Trophoblast cell (in vitro differentiated cells and primary cell): ENCODE data around the gene DIS3L.

ENCODE experiments used
- DNase-seq, 2 donors: peaks; one replicate each; pipeline ENCODE4 v3.0.0-alpha.2; 2016
- H2AFZ ChIP-seq: 2 replicates; pipeline ENCODE4 v1.6.1; 2013; ENCODE audit warnings: low read length, moderate library complexity, mild to moderate bottlenecking; ENCODE audit not compliant: insufficient read depth, poor library complexity
- H2AK5ac ChIP-seq: 2 replicates; pipeline ENCODE4 v1.6.1; 2013; ENCODE audit warnings: mild to moderate bottlenecking, low read length
- H2BK120ac ChIP-seq: 2 replicates; pipeline ENCODE4 v1.6.1; 2013; ENCODE audit warnings: low read length, mild to moderate bottlenecking, moderate library complexity; ENCODE audit not compliant: insufficient read depth, poor library complexity
- H2BK12ac ChIP-seq: 2 replicates; pipeline ENCODE4 v1.6.1; 2013; ENCODE audit warnings: mild to moderate bottlenecking, low read length, moderate library complexity
- H2BK5ac ChIP-seq: 2 replicates; pipeline ENCODE4 v1.6.1; 2013; ENCODE audit warnings: low read length, low read depth, moderate library complexity, mild to moderate bottlenecking; ENCODE audit not compliant: poor library complexity
- H3K14ac ChIP-seq: 2 replicates; pipeline ENCODE4 v1.6.1; 2013; ENCODE audit warnings: mild to moderate bottlenecking, low read length
- H3K18ac ChIP-seq: 2 replicates; pipeline ENCODE4 v1.6.1; 2013; ENCODE audit warnings: mild to moderate bottlenecking, low read length
- H3K23ac ChIP-seq: 2 replicates; pipeline ENCODE4 v1.6.1; 2013; ENCODE audit warnings: low read length
- H3K27ac ChIP-seq: 2 replicates; pipeline ENCODE4 v1.5.1; 2013; ENCODE audit warnings: low read depth, mild to moderate bottlenecking, inconsistent platforms, low read length, moderate library complexity
- H3K27me3 ChIP-seq: 2 replicates; pipeline ENCODE4 v1.6.1; 2013; ENCODE audit warnings: inconsistent platforms, mild to moderate bottlenecking, low read length, moderate library complexity; ENCODE audit not compliant: insufficient read depth
- H3K36me3 ChIP-seq, 2 experiments: 1 replicate in 1 of 2; 2 replicates in 1 of 2; pipeline ENCODE4 v1.6.1; 2013; ENCODE audit warnings: low read length in 2 of 2, mild to moderate bottlenecking in 2 of 2, moderate library complexity in 1 of 2; ENCODE audit not compliant: insufficient read depth in 2 of 2, control insufficient read depth in 1 of 2
- H3K4ac ChIP-seq: 2 replicates; pipeline ENCODE4 v1.6.1; 2013; ENCODE audit warnings: low read depth, mild to moderate bottlenecking, low read length, moderate library complexity
- H3K4me1 ChIP-seq, 2 experiments: 1 replicate in 1 of 2; 2 replicates in 1 of 2; pipeline ENCODE4 v1.6.1; 2013; ENCODE audit warnings: low read length in 2 of 2, mild to moderate bottlenecking in 2 of 2, moderate library complexity in 1 of 2; ENCODE audit not compliant: insufficient read depth in 2 of 2, control insufficient read depth in 1 of 2
- H3K4me2 ChIP-seq: 2 replicates; pipeline ENCODE4 v1.6.1; 2013; ENCODE audit warnings: inconsistent platforms, mild to moderate bottlenecking, low read length, moderate library complexity
- H3K4me3 ChIP-seq: 2 replicates; pipeline ENCODE4 v1.5.1; 2013; ENCODE audit warnings: mild to moderate bottlenecking, low read depth, low read length, inconsistent platforms
- H3K79me1 ChIP-seq: one replicate; pipeline ENCODE4 v1.6.1; 2013; ENCODE audit warnings: low read length
- H3K79me2 ChIP-seq: 2 replicates; pipeline ENCODE4 v1.6.1; 2013; ENCODE audit warnings: low read length, mild to moderate bottlenecking; ENCODE audit not compliant: control insufficient read depth, insufficient read depth, poor library complexity
- H3K9ac ChIP-seq: 2 replicates; pipeline ENCODE4 v1.6.1; 2013; ENCODE audit warnings: mild to moderate bottlenecking, low read length
- H3K9me3 ChIP-seq: 2 replicates; pipeline ENCODE4 v1.6.1; 2013; ENCODE audit warnings: low read depth, mild to moderate bottlenecking, control low read depth, inconsistent platforms, low read length; ENCODE audit not compliant: insufficient read depth
- H4K12ac ChIP-seq: 2 replicates; pipeline ENCODE4 v1.6.1; 2013; ENCODE audit warnings: low read depth, mild to moderate bottlenecking, low read length, moderate library complexity
- H4K8ac ChIP-seq: 2 replicates; pipeline ENCODE4 v1.6.1; 2013; ENCODE audit warnings: low read depth, mild to moderate bottlenecking, low read length, moderate library complexity
- H4K91ac ChIP-seq: one replicate; pipeline ENCODE4 v1.6.1; 2013; ENCODE audit warnings: low read depth, mild to moderate bottlenecking, low read length, moderate library complexity
- WGBS: extraction: QIAGEN DNeasy Blood & Tissue Kit; methylation state at CpG from one replicate; pipeline ENCODE4 v1.1.7; 2013; ENCODE audit warnings: missing lambda C conversion rate; ENCODE audit not compliant: insufficient read length, insufficient coverage; ENCODE audit errors: extremely low coverage; 5-methylcytosine and 5-hydroxymethylcytosine counted together

Gene DIS3L

DNA sequence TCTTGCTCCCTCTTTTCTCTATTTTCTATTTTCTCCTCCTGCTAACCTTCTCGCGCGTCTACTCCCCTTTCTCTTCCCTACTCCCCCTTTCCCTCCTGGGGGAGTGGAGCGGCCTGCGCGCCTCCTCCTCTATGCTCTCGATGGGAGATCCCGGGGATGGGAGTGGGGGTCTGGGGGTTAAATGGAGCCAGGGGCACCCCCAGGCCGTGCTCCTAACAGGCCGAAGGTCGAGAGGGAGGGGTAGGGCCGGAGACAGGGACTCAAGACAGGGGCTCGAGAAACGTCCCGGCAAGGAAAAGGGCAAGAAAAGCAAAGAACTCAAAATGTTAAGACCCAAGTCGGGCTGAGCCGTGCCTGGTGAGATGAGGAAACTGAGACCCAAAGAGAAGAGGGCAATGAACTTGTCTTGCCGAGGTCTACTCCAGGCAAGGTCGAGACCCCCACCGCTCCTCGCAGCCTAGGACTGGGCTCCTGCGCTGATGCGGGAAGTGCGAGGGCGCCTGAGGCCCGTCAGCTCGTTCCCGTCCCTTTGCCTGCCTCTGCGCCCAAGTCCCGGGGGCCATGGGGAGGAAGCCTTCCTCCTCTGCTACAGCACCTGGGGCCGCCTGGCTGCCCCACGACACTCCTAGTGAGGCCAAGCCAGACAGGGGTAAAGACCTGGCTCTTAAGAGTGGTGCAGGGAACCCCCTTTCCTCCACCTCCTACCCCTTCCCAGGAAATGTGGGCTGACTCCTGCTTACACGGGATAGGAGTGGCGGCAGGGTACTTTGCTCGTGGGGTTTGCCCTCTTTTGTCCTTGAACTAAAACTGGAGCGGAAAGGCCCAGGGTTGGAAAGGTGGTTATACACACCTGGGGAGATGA, 39.0 kb upstream of the DIS3L start:
- peaks cover 62% of the 10 kb centered on the region for H3K27me3 ChIP-seq
- H4K12ac ChIP-seq = no peak overlapping the region
- H2AFZ ChIP-seq = no peak overlapping the region
- no peak overlapping the region for H2BK5ac ChIP-seq
- WGBS = no CpG with 5 or more reads among the region's 36 CpGs
- H3K9ac ChIP-seq = no peak overlapping the region
- H3K79me1 ChIP-seq = no peaks in the 10 kb centered on the region
- H3K4me3 ChIP-seq = no peak overlapping the region
- H3K79me2 ChIP-seq = no peaks in the 10 kb centered on the region
- no peak overlapping the region for H2BK120ac ChIP-seq
- peaks cover 2% of the 10 kb centered on the region for H3K9me3 ChIP-seq
- peaks cover 4 to 7% of the 10 kb centered on the region in 2 experiments for H3K4me1 ChIP-seq
- H3K4ac ChIP-seq = no peak overlapping the region
- no peak overlapping the region for H3K14ac ChIP-seq
- no peak overlapping the region for H3K18ac ChIP-seq
- H3K27ac ChIP-seq = no peak overlapping the region
- no peak overlapping the region for H2AK5ac ChIP-seq
- H3K23ac ChIP-seq = no peak overlapping the region
- peak overlapping the region; percentile 70 for H3K4me2 ChIP-seq
- no peak overlapping the region for H4K91ac ChIP-seq
- H4K8ac ChIP-seq = no peak overlapping the region
- H2BK12ac ChIP-seq = no peak overlapping the region
- no peaks in the 10 kb centered on the region for H3K36me3 ChIP-seq
- no peak for DNase-seq

DNA sequence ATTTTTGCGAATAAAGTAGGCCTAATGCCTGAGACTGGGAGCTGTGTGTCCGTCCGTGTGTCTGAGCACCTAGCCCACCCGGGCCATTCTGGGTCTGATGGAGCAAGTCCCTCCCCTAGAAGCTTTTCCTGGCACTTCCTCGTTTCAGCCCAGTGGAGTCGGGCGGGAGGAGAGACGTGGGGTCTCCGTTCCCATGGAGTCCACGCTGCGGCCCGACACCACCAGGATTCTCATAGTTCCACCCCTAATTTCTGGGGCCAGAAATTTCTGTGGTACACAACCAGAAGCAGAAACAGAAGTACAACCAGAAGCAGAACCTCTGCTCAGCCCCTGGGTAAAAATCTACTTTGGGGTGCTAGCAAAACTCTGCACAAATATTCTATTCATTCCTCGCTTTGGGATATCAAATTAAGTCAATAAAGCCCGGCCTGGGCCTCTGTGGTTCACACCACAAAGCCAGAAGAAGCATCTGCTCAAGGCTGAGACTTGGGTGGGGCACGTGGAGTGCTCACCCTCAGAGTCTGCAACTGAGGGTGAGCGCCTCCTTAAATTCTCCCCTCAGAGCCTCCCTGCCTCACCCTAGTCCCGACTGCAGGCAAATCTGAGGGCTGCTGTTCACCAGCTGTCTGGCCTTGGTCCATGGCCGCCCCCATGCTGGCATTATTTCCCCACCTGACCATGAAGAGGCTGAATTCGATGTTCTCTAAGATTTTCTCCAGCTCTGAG, 38.3 kb upstream of the DIS3L start:
- H2BK120ac ChIP-seq = no peak overlapping the region
- no peak overlapping the region for H4K12ac ChIP-seq
- H3K27ac ChIP-seq = no peak overlapping the region
- no peak overlapping the region for H2AK5ac ChIP-seq
- no peaks in the 10 kb centered on the region for H3K79me2 ChIP-seq
- DNase-seq = no peak
- peaks cover 59% of the 10 kb centered on the region for H3K27me3 ChIP-seq
- H2AFZ ChIP-seq = no peak overlapping the region
- no peak overlapping the region for H3K14ac ChIP-seq
- no peaks in the 10 kb centered on the region for H3K36me3 ChIP-seq
- H4K91ac ChIP-seq = no peak overlapping the region
- no peak overlapping the region for H3K4me2 ChIP-seq
- peaks cover 2% of the 10 kb centered on the region for H3K9me3 ChIP-seq
- H2BK12ac ChIP-seq = no peak overlapping the region
- no peaks in the 10 kb centered on the region for H3K79me1 ChIP-seq
- WGBS = no CpG with 5 or more reads among the region's 19 CpGs
- H3K18ac ChIP-seq = no peak overlapping the region
- H3K4me3 ChIP-seq = no peak overlapping the region
- H3K4me1 ChIP-seq = peaks cover 4 to 7% of the 10 kb centered on the region in 2 experiments
- H2BK5ac ChIP-seq = no peak overlapping the region
- H3K9ac ChIP-seq = no peak overlapping the region
- no peak overlapping the region for H3K4ac ChIP-seq
- H4K8ac ChIP-seq = no peak overlapping the region
- no peak overlapping the region for H3K23ac ChIP-seq

- Histone ChIP-seq H3K27me3 (peaks cover 50% of the 10 kb centered on the region), H4K91ac (no peak overlapping the region), H3K36me3 (no peaks in the 10 kb centered on the region), H3K27ac (no peak overlapping the region), H3K4me2 (no peak overlapping the region), H3K9ac (no peak overlapping the region), H2AFZ (no peak overlapping the region), H2AK5ac (no peak overlapping the region), H3K4me1 (peaks cover 4 to 7% of the 10 kb centered on the region in 2 experiments), H3K79me1 (no peaks in the 10 kb centered on the region), H3K9me3 (peaks cover 4% of the 10 kb centered on the region), H3K79me2 (no peaks in the 10 kb centered on the region), H2BK5ac (no peak overlapping the region), H4K8ac (no peak overlapping the region), H3K4me3 (no peak overlapping the region), H4K12ac (no peak overlapping the region), H2BK12ac (no peak overlapping the region), H3K14ac (no peak overlapping the region), H3K4ac (no peak overlapping the region), H3K18ac (no peak overlapping the region), H3K23ac (no peak overlapping the region), H2BK120ac (no peak overlapping the region)
- no peak for DNase-seq
- no CpG with 5 or more reads among the region's 3 CpGs for WGBS
Observed at GRCh38 chr15:66256692-66257091, 36.7 kb upstream of the DIS3L start.

GRCh38 chr15:66261056-66261455, 32.3 kb upstream of the DIS3L start:
- H3K79me1 ChIP-seq = no peaks in the 10 kb centered on the region
- no peaks in the 10 kb centered on the region for H3K79me2 ChIP-seq
- no peak overlapping the region for H3K27ac ChIP-seq
- no peak overlapping the region for H3K14ac ChIP-seq
- H3K4ac ChIP-seq = no peak overlapping the region
- H3K4me1 ChIP-seq = no peaks in the 10 kb centered on the region
- no peak for DNase-seq
- no peak overlapping the region for H2BK12ac ChIP-seq
- no CpG with 5 or more reads among the region's 3 CpGs for WGBS
- peaks cover 8% of the 10 kb centered on the region for H3K27me3 ChIP-seq
- no peak overlapping the region for H2AK5ac ChIP-seq
- H4K8ac ChIP-seq = no peak overlapping the region
- no peak overlapping the region for H3K23ac ChIP-seq
- H3K36me3 ChIP-seq = no peaks in the 10 kb centered on the region
- H3K9me3 ChIP-seq = peaks cover 1% of the 10 kb centered on the region
- no peak overlapping the region for H3K4me3 ChIP-seq
- no peak overlapping the region for H2AFZ ChIP-seq
- H3K18ac ChIP-seq = no peak overlapping the region
- no peak overlapping the region for H4K12ac ChIP-seq
- no peak overlapping the region for H2BK5ac ChIP-seq
- no peak overlapping the region for H3K4me2 ChIP-seq
- H2BK120ac ChIP-seq = no peak overlapping the region
- no peak overlapping the region for H3K9ac ChIP-seq
- no peak overlapping the region for H4K91ac ChIP-seq
